SH-SY5Y (cell line): ENCODE data around the gene FGF19.

Source experiments
- GATA2 ChIP-seq: IDR thresholded peaks from 2 replicates; pipeline ENCODE4 v1.6.1; 2011; ENCODE audit warnings: mild to moderate bottlenecking, low read depth, low read length
- GATA3 ChIP-seq: IDR thresholded peaks from 2 replicates; pipeline ENCODE4 v1.6.1; 2011; ENCODE audit warnings: low read depth, mild to moderate bottlenecking, low read length, moderate library complexity

DNA sequence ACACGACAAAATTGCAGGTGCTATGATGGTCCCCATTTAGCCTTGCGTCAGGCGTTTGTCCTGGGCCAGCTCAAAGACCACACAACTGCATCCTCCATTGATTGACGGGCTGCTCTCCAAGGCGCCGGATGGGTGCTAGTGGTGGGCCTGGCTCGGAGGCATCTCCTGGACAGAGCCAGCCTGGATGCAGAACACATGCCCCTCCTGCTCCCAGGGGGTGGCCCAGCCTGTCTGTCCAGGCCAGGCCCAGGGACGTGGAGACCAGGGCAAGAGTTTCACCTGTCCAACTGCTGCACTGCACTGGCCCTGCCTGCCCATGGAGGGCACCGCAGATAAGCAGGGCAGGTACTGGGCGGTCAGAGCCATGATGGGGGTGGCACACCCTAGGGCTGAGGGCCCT lies 23.4 kb upstream of the FGF19 start:
- TF ChIP-seq GATA3: no peak
- TF ChIP-seq GATA2: no peak
